ENCODE results near the gene TNC. TPM values are rescaled to one million over a fixed set of nuclear protein-coding genes. Genes with fewer than 3 reads are reported as not detected.

TNC gene
- total RNA-seq, 2 donors from 2014 or later: 1.6 to 4.2 TPM

- 70 to 71% methylated on average over 2 of the region's 2 CpGs for WGBS, 2 donors
- TF ChIP-seq CTCF (IDR thresholded peaks at IDR 0.05) (no peak), POLR2A (IDR thresholded peaks at IDR 0.05) (no peak)
- DNase-seq (no peak), ATAC-seq (no peak)
- Histone ChIP-seq H3K9me3 (no peaks in the 10 kb centered on the region), H3K27ac (no peak overlapping the region), H3K4me1 (peaks cover 16% of the 10 kb centered on the region), H3K27me3 (no peaks in the 10 kb centered on the region), H3K36me3 (replicated peaks in 1 of 2; ENCODE audit: insufficient read depth in 1 of 2, low read depth in 2 of 2) (no peaks in the 10 kb centered on the region), H3K4me3 (no peak overlapping the region)
- intact Hi-C loops (cut with DNase I): no loop called here
Observed at GRCh38 chr9:115115117-115115880, 2.7 kb downstream of the TNC start.

GRCh38 chr9:115114546-115114945, 3.4 kb downstream of the TNC start:
- Histone ChIP-seq H3K27ac (no peak overlapping the region), H3K4me3 (no peak overlapping the region), H3K27me3 (no peaks in the 10 kb centered on the region), H3K4me1 (peaks cover 16% of the 10 kb centered on the region), H3K36me3 (replicated peaks in 1 of 2; ENCODE audit: insufficient read depth in 1 of 2, low read depth in 2 of 2) (no peaks in the 10 kb centered on the region), H3K9me3 (no peaks in the 10 kb centered on the region)
- DNase-seq: no peak
- ATAC-seq: no peak
- TF ChIP-seq CTCF (IDR thresholded peaks at IDR 0.05) (no peak), POLR2A (IDR thresholded peaks at IDR 0.05) (no peak)
- WGBS, 2 donors: 66% methylated on average over 2 of the region's 2 CpGs
- intact Hi-C loops (cut with DNase I): no loop called here

- Histone ChIP-seq H3K4me3 (no peak overlapping the region), H3K27me3 (no peaks in the 10 kb centered on the region), H3K27ac (no peak overlapping the region), H3K36me3 (replicated peaks in 1 of 2; ENCODE audit: insufficient read depth in 1 of 2, low read depth in 2 of 2) (no peaks in the 10 kb centered on the region), H3K4me1 (peaks cover 15% of the 10 kb centered on the region), H3K9me3 (no peaks in the 10 kb centered on the region)
- intact Hi-C loops (cut with DNase I): no loop called here
- no peak for DNase-seq
- TF ChIP-seq POLR2A (IDR thresholded peaks at IDR 0.05): no peak
- TF ChIP-seq CTCF (IDR thresholded peaks at IDR 0.05): no peak
- ATAC-seq: no peak
- WGBS, 2 donors: 73 to 74% methylated on average over 4 of the region's 4 CpGs
Observed at GRCh38 chr9:115114084-115114483, 3.9 kb downstream of the TNC start.

- H3K27me3 ChIP-seq: no peaks in the 10 kb centered on the region
- H3K27ac ChIP-seq: no peak overlapping the region
- no peak overlapping the region for H3K4me3 ChIP-seq
- DNase-seq (no peak), ATAC-seq (no peak)
- TF ChIP-seq POLR2A (IDR thresholded peaks at IDR 0.05) (no peak), CTCF (IDR thresholded peaks at IDR 0.05) (no peak)
- H3K4me1 ChIP-seq: peaks cover 16% of the 10 kb centered on the region
- intact Hi-C loops (cut with DNase I): no loop called here
- H3K9me3 ChIP-seq: no peaks in the 10 kb centered on the region
- WGBS, 2 donors: 58 to 69% methylated on average over 4 of the region's 4 CpGs
- no peaks in the 10 kb centered on the region for H3K36me3 ChIP-seq (replicated peaks in 1 of 2; ENCODE audit: insufficient read depth in 1 of 2, low read depth in 2 of 2)
Observed at GRCh38 chr9:115111874-115112273, 6.1 kb downstream of the TNC start.

GRCh38 chr9:115109486-115109885, 8.5 kb downstream of the TNC start:
- no peaks in the 10 kb centered on the region for H3K36me3 ChIP-seq (replicated peaks in 1 of 2; ENCODE audit: insufficient read depth in 1 of 2, low read depth in 2 of 2)
- no peak overlapping the region for H3K4me3 ChIP-seq
- intact Hi-C loops (cut with DNase I): no loop called here
- no peaks in the 10 kb centered on the region for H3K9me3 ChIP-seq
- H3K4me1 ChIP-seq: peaks cover 36% of the 10 kb centered on the region
- H3K27ac ChIP-seq: no peak overlapping the region
- WGBS, 2 donors: 69 to 93% methylated on average over 1 of the region's 1 CpG
- TF ChIP-seq POLR2A (IDR thresholded peaks at IDR 0.05): no peak
- TF ChIP-seq CTCF (IDR thresholded peaks at IDR 0.05): no peak
- no peak for ATAC-seq
- no peaks in the 10 kb centered on the region for H3K27me3 ChIP-seq
- DNase-seq: no peak
